Epithelial cell of proximal tubule (primary cell): ENCODE data around the gene PUM2. TPM values are rescaled to one million over a fixed set of nuclear protein-coding genes. Genes with fewer than 3 reads are reported as not detected.

Experiments used
- DNase-seq: peaks from one replicate; pipeline ENCODE4 v3.0.0-alpha.2; 2011; ENCODE audit warnings: low read depth
- H3K4me3 ChIP-seq: 2 replicates; pipeline ENCODE4 v1.5.1; 2011; ENCODE audit warnings: low read depth, mild to moderate bottlenecking, low read length
- total RNA-seq: library from RNA; depleted of rRNA; stranded (reverse); fragments of >200 nt; gene quantifications from 2 replicates; pipeline ENCODE4 v1.2.3, GENCODE V29; 2015
- TF ChIP-seq, protein P1 (sequence below): conservative IDR thresholded peaks from 2 replicates; pipeline ENCODE4 v1.5.1; 2012; ENCODE audit warnings: low read depth, mild to moderate bottlenecking, low read length

PUM2 gene
- total RNA-seq, 1 donor from 2014 or later, result 14.9 TPM

DNA sequence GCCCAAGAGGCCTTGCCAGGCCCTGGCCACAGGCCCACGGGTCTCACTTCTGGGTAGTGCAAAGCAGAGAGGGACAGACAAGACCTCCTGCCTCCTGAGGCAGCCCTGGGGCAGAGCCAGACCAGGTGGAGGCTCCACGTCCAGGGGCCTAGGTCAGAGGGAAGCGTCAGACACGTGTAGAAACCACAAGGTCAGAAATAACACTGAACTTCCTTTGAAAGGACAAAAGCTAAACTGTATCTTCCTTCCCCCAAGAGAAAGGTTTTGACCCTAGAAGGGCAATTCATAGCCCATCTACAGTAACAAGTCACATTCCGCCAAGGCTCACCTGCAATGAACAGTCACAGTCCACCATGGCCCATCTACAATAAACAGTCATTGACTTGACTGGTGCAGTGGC lies 143.6 kb downstream of the PUM2 start:
- DNase-seq, result no peak
- TF ChIP-seq, protein P1, sequence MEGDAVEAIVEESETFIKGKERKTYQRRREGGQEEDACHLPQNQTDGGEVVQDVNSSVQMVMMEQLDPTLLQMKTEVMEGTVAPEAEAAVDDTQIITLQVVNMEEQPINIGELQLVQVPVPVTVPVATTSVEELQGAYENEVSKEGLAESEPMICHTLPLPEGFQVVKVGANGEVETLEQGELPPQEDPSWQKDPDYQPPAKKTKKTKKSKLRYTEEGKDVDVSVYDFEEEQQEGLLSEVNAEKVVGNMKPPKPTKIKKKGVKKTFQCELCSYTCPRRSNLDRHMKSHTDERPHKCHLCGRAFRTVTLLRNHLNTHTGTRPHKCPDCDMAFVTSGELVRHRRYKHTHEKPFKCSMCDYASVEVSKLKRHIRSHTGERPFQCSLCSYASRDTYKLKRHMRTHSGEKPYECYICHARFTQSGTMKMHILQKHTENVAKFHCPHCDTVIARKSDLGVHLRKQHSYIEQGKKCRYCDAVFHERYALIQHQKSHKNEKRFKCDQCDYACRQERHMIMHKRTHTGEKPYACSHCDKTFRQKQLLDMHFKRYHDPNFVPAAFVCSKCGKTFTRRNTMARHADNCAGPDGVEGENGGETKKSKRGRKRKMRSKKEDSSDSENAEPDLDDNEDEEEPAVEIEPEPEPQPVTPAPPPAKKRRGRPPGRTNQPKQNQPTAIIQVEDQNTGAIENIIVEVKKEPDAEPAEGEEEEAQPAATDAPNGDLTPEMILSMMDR, result no peak
- no peak overlapping the region for H3K4me3 ChIP-seq

GRCh38 chr2:20205915-20206524 lies 144.6 kb downstream of the PUM2 start:
- H3K4me3 ChIP-seq, result no peak overlapping the region
- TF ChIP-seq, protein P1, result no peak
- DNase-seq, result no peak

- DNase-seq, result no peak
- H3K4me3 ChIP-seq, result no peak overlapping the region
- TF ChIP-seq, protein P1, result no peak
These were observed 145.6 kb downstream of the PUM2 start for GRCh38 chr2:20205069-20205468.

DNA sequence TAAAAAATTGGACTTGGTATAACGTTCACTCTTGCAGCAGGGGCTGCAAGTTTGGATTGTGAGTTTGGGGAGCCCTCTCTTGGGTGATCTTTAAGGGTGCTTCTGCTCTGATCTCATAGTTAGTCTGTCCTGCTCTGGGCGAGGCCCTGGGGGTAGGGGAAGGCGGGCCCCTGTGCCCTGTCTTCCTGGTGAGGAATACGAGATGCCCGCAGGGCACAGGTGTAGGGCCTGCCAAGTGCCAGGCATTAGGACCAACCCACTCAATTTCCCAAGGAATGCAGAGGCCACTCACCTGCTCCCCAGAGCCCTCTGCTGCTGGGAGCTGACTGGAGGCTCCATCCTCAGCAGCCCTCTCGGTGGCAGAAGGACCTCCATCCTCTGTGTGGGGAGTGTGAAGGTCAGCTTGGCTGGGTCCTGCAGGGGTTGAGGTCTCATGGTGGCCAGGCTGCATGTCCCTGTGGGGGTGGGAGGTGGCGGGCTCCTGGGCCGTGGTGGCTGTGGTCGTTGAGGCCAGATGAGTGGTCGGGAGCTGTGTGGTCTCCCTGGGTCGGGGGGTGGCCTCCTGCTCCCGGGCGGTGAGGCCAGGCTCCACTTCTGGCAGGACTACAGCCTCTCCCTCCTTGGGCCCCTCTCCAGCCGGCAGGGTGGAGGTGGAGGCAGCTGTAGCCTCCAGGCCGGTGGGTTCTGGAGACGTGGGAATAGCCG lies 147.0 kb downstream of the PUM2 start:
- no peak overlapping the region for H3K4me3 ChIP-seq
- no peak for DNase-seq
- TF ChIP-seq, protein P1, result no peak

- TF ChIP-seq, protein P1, result no peak
- no peak overlapping the region for H3K4me3 ChIP-seq
- DNase-seq, result no peak
These were observed 147.6 kb downstream of the PUM2 start for GRCh38 chr2:20203072-20203471.

- TF ChIP-seq, protein P1, result no peak
- no peak for DNase-seq
These were observed 149.0 kb downstream of the PUM2 start for GRCh38 chr2:20201671-20202070.

More at GRCh38 chr2:20201671-20202070, 149.0 kb downstream of the PUM2 start:
- no peak overlapping the region for H3K4me3 ChIP-seq
